Ramos (cell line): ENCODE results near the gene KHDC1.
"Not testable (repeated sequence)": the region's sequence is repeated elsewhere in the genome, so short reads cannot be mapped to it uniquely, and the experiment has no call there.

Experiments used
- in situ Hi-C: fragments of 300-500 bp; cut with MboI; formaldehyde crosslinking; loops from one replicate; pipeline ENCODE4 v1.14.3; 2022; ENCODE audit warnings: low sequenced_read_pairs; ENCODE audit not compliant: unreplicated experiment

KHDC1 gene

GRCh38 chr6:73254323-73254722, 8.7 kb downstream of the KHDC1 start:
- in situ Hi-C loops: not testable (repeated sequence)

GRCh38 chr6:73252703-73253102, 10.3 kb downstream of the KHDC1 start:
- in situ Hi-C loops: no loop called here

DNA sequence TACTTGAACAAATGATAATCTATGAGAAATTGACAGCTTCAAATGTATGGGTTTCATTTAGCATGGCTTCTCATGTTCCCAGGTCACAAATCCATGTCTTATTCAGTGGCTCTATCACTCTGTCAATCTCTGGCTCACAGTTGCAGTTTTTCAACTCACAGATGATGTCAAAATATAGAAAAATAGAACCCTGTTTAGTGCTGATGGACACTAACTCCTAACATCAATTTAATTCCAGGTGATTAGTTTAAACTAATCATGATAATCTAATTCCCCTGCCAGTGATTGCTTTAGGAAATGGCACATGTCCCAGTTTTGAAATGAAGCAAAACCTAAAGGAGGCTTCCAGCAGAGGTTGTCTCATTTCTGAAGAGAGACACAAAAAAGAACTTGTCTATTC, 13.0 kb downstream of the KHDC1 start:
- in situ Hi-C loops: no loop called here

- in situ Hi-C loops: no loop called here
Measured at GRCh38 chr6:73248192-73248903, 14.6 kb downstream of the KHDC1 start.

- in situ Hi-C loops: no loop called here
Measured at GRCh38 chr6:73242001-73242400, 21.0 kb downstream of the KHDC1 start.

DNA sequence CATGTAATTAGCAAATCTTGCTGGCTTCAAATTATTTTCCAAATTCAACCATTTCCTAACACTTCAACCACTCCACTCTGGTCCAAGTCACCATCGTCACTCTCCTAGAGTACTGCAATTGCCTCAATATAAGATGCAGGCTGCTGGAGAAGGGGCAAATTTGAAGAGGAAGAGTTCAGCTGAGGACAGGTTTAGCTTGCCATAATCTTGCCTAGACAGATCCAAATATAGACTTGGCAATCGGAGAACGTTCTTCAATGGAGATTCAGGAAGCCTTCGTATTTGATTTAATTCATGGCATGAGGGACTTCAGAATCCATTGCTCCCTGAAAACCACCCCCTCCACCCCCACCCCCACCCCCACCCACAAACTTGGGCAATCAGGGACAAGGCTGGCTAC, 22.3 kb downstream of the KHDC1 start:
- in situ Hi-C loops: no loop called here

DNA sequence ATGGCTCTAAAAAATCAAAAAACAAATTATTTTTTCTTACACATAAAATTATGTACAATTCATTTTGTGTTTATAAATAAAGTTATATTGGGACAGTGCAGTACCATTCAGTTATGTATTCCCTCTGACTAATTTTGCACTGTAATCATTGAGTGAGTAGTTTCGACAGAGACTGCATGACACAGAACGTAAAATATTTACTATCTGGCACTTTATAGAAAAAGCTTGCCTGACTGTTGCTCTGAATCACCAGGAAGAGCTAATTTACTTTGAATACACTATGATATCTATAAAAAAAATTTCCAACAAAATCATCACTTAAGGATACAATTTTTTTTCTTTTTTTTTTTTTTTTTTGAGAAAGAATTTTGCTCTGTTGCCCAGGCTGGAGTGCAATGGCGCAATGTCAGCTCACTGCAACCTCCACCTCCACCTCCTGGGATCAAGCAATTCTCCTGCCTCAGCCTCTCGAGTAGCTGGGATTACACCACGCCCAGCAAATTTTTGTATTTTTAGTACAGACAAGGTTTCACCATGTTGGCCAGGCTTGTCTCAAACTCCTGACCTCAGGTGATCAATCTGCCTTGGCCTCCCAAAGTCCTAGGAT, 26.7 kb downstream of the KHDC1 start:
- in situ Hi-C loops: no loop called here

- in situ Hi-C loops: no loop called here
Measured at GRCh38 chr6:73234733-73235132, 28.3 kb downstream of the KHDC1 start.

DNA sequence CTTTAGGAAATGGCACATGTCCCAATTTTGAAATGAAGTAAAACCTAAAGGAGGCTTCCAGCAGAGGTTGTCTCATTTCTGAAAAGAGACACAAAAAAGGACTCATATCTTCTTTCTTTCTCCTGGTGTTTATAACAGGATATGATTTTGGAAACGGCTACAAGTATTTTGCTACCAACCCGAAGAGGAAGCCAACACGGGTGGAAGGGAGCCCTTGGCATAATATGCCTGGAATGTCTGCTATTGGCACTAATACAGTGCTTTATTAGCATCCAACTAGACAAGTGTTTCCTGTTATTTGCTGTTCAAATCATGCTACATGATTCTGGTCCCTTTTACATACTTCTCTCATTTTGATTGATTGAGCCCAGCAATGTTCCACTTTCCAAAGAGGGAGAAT, 29.0 kb downstream of the KHDC1 start:
- in situ Hi-C loops: not testable (repeated sequence)

- in situ Hi-C loops: no loop called here
Measured at GRCh38 chr6:73233048-73233447, 29.9 kb downstream of the KHDC1 start.

DNA sequence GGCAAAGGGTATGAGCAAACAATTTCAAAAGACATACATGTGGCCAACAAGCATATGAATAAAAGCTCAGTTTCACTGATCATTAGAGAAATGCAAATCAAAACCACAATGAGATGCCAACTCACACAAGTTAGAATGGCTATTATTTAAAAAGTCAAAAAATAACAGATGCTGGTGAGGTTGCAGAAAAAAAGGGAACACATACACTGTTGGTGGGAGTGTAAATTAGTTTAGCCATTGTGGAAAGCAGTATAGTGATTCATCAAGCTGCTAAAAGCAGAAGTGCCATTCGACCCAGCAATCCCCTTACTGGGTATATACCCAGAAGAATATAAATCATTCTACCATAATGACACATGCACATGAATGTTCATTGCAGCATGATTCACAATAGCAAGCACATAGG, 31.0 kb downstream of the KHDC1 start:
- in situ Hi-C loops: no loop called here

DNA sequence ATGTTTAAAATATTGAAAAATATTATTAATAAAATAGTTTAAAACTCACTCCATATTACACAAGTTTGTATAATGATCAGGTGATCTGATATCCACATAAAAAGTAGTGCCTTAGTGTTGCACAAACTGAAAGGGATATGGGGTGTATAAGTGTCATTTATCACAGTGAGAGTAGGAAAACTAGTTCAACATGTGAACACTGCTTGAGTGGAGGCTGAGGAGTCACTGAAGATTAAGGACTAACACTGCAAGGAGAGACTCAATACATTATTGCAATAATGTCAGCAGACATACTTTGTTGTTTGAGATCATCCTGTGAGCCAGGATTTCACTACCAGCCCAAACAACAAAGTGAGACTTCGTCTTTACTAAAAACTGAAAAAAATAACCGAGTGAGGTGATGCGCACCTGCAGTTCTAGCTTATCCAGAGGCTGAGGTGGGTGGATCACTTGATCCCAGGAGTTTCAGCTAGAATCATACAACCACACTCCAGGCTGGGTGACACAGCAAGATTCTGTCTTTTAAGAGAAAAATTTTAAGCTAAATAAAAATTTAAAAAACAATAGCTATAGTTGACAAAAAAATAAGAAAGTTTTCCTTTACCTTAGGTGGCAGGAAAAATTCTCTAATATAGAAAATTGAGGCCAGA, 35.3 kb downstream of the KHDC1 start:
- in situ Hi-C loops: no loop called here

GRCh38 chr6:73225396-73225795, 37.6 kb downstream of the KHDC1 start, which contains the start of gene KHDC1L:
TSS of gene KHDC1L (minus strand) at chr6:73225496. CDS start at chr6:73225408, 88 bp downstream.
- in situ Hi-C loops: no loop called here

- in situ Hi-C loops: no loop called here
Measured at GRCh38 chr6:73216859-73217258, 46.1 kb downstream of the KHDC1 start.

GRCh38 chr6:73209117-73209516, 53.9 kb downstream of the KHDC1 start:
- in situ Hi-C loops: no loop called here

GRCh38 chr6:73207221-73207837, 55.7 kb downstream of the KHDC1 start:
- in situ Hi-C loops: no loop called here

GRCh38 chr6:73204252-73204651, 58.7 kb downstream of the KHDC1 start:
- in situ Hi-C loops: no loop called here

- in situ Hi-C loops: no loop called here
Measured at GRCh38 chr6:73203098-73203497, 59.9 kb downstream of the KHDC1 start.

DNA sequence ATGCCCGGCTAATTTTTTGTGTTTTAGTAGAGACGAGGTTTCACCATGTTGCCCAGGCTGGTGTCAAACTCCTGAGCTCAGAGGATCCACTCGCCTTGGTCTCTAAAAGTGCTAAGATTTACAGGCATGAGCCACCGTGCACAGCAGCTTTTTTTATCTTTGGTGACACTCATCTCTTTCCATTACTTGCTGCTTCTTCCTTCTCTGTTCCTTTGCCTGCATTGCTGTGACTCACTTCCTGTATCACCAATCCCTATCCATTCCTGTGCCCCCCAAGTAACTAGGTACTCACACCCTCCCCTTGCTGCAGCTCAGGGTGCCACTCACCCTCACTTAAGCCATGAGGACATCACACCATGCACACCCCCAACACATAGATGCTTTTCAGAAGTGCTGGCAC, 62.3 kb downstream of the KHDC1 start:
- in situ Hi-C loops: no loop called here

DNA sequence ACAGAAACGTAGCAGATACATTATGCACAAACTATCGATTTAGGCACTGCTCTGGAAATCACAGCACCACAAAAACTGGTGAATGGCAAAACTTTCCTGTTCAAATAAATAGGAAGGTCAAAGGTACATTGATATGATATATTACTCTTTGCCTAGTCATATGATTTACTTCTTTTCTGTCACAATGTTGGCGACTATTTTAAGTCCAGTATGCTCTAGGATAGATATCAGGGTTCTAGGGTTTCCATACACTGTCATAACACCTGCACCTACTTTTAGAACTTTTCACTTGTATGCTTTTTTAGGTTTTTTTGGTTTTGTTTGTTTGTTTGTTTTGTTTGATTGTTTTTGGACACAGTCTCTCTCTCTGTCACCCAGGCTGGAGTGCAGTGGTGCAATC, 62.7 kb downstream of the KHDC1 start:
- in situ Hi-C loops: no loop called here

- in situ Hi-C loops: loop anchor here (25.0 kb wide), 1 partner anchor 582 kb away; the partner anchor contains the start of gene KCNQ5
Measured at GRCh38 chr6:73194744-73195143, 68.3 kb downstream of the KHDC1 start.
